GM12892 (cell line): ENCODE measurements around the gene ABCC1.
"Not testable (repeated sequence)": the region's sequence is repeated elsewhere in the genome, so short reads cannot be mapped to it uniquely, and the experiment has no call there.

ENCODE experiments used
- DNase-seq: peaks from one replicate; pipeline ENCODE4 v3.0.0; 2011; ENCODE audit not compliant: insufficient read length
- FAIRE-seq: peaks from 2 replicates; lab custom pipeline; 2011; peaks lifted over from hg19 to GRCh38; lab: Jason Lieb, UNC
- POLR2A ChIP-seq: IDR thresholded peaks from 2 replicates; pipeline ENCODE4 v1.6.1; 2011; ENCODE audit warnings: low read depth, low read length, control low read depth
- POLR2AphosphoS5 ChIP-seq: IDR thresholded peaks from 2 replicates; pipeline ENCODE4 v1.6.1; 2011; ENCODE audit warnings: low read depth, low read length, control low read depth
- TAF1 ChIP-seq: IDR thresholded peaks from 2 replicates; pipeline ENCODE4 v1.6.1; 2011; ENCODE audit warnings: low read depth, mild to moderate bottlenecking, control low read depth, low read length, borderline replicate concordance

ABCC1 gene

DNA sequence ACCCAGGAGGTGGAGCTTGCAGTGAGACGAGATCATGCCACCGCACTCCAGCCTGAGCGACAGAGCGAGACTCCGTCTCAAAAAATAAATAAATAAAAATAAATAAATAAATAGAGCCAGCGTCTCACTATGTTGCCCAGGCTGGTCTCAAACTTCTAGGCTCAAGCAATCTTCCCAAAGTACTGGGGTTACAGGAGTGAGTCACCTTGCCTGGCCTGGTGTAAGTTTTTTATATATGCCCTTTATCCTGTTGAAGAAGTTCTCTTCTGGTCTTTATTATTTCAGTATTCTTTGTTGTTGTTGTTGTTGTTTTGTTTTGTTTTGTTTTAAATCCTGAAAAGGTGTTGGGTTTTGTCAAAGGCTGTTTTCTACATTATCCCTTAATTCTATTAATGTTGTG, 30.1 kb upstream of the ABCC1 start:
- FAIRE-seq (no peak), DNase-seq (no peak)
- TF ChIP-seq POLR2A (no peak), POLR2AphosphoS5 (no peak), TAF1 (no peak)

DNA sequence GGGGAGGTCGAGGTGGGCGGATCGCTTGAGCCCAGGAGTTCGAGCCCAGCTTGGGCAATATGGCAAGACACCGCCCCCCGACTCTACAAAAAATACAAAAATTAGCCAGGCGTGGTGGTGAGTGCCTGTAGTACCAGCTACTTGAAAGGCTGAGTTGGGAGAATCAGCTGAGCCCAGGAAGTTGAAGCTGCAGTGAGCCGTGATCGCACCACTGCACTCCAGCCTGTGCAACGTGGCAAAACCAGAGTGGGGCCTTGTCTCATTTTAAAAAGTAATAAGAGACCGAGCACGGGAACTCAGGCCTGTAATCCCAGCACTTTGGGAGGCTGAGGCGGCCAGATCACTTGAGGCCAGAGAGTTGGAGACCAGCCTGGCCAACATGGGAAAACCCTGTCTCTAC, 24.4 kb upstream of the ABCC1 start:
- TF ChIP-seq POLR2A (no peak), TAF1 (no peak), POLR2AphosphoS5 (no peak)
- FAIRE-seq (no peak), DNase-seq (no peak)

GRCh38 chr16:15925631-15926030, 23.8 kb upstream of the ABCC1 start:
- DNase-seq (no peak), FAIRE-seq (no peak)
- TF ChIP-seq POLR2AphosphoS5 (no peak), POLR2A (no peak), TAF1 (no peak)

GRCh38 chr16:15928261-15929104, 20.9 kb upstream of the ABCC1 start:
- FAIRE-seq = no peak
- no peak for DNase-seq
- no peak for TF ChIP-seq POLR2A
- no peak for TF ChIP-seq TAF1
- TF ChIP-seq POLR2AphosphoS5 = no peak

DNA sequence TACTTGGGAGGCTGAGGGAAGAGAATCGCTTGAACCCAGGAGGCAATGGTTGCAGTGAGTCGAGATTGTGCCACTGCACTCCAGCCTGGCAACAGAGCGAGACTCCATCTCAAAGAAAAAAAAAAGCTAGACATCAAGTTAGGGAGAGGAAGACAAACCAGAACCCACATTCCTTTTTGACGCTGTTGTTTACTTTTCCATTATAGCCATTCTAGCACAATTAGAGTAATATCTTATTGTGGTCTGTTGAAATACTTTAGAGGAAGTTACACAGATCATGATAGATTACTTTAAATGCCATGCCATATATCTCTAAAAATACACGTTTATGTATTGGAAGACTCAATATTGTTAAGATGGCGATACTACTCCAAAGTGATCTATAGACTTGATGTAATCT, 16.5 kb upstream of the ABCC1 start:
- DNase-seq = no peak
- no peak for FAIRE-seq
- TF ChIP-seq POLR2A = no peak
- no peak for TF ChIP-seq POLR2AphosphoS5
- no peak for TF ChIP-seq TAF1

DNA sequence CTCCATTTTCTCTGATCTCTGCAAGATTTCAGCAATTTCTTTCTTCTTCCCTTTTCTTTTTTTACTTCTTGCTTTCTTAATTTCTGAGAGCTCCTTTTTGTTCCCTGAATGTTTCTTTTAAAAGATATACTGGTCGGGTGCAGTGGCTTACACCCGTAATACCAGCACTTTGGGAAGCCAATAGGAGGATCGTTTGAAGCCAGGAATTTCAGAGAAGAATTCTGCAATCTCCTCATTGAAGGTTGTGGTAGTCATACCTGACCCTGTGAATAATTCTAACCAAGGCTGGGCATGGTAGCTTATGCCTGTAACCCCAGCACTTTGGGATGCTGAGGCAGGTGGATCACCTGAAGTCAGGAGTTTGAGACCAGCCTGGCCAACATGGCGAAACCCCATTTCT, 15.6 kb upstream of the ABCC1 start:
- FAIRE-seq = no peak
- no peak for DNase-seq
- TF ChIP-seq TAF1 (no peak), POLR2A (no peak), POLR2AphosphoS5 (no peak)

- FAIRE-seq (no peak), DNase-seq (no peak)
- TF ChIP-seq TAF1 = no peak
These were observed 14.4 kb upstream of the ABCC1 start for GRCh38 chr16:15934991-15935390.

- not testable (repeated sequence) for FAIRE-seq, DNase-seq
These were observed 12.6 kb upstream of the ABCC1 start for GRCh38 chr16:15936809-15937208.

DNA sequence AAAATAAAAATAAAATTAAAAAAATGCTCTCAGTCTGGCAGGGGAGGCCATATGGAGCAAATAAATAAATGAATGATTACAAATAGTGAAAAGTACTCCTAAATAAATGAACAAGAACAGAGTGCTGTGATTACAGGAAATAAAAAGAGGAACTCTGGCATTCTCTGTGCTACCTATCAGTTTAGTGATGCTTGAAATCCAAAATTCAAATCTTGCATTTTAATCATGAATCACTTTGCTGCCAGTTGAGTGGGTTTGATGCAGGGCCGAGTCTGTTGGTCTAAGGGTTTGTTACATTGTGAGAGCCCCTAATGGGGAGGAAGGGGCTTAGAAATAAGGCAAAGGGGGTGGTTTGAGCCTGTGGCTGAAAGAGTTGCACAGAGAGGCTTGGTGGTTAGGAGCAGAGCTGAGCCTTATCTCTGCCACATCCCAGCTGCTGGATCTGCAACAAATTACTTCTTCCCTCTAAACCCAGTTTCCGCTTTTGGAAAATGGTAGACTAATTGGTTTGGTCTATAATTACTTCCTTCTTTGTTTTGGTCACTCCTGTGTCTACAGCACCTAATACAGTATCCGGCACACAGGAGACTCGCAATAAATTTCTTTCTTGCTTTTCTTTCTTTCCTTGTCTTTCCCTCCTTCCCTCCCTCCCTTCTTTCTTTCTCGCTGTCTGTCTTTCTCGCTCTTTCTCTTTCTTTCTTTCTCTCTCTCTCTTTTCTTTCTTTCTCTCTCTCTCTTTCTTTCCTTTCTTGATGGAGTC, 6.3 kb upstream of the ABCC1 start:
- TF ChIP-seq POLR2AphosphoS5 (no peak), POLR2A (no peak), TAF1 (no peak)
- FAIRE-seq = no peak
- no peak for DNase-seq

- FAIRE-seq = no peak
- TF ChIP-seq POLR2A (no peak), POLR2AphosphoS5 (no peak), TAF1 (no peak)
- no peak for DNase-seq
These were observed 3.0 kb upstream of the ABCC1 start for GRCh38 chr16:15946257-15947044.

- DNase-seq (no peak), FAIRE-seq (peak; percentile 5)
- TF ChIP-seq TAF1 (no peak), POLR2A (no peak), POLR2AphosphoS5 (no peak)
These were observed 1.4 kb upstream of the ABCC1 start for GRCh38 chr16:15947983-15948509.

GRCh38 chr16:15948532-15949209, 745 bp upstream of the ABCC1 start:
- DNase-seq = peak; percentile 40
- peak; percentile 62 for FAIRE-seq
- no peak for TF ChIP-seq TAF1
- TF ChIP-seq POLR2A = no peak
- no peak for TF ChIP-seq POLR2AphosphoS5
